Progenitor cell of endocrine pancreas (in vitro differentiated cells): ENCODE results near the gene SMPD4. TPM values are rescaled to one million over a fixed set of nuclear protein-coding genes. Genes with fewer than 3 reads are reported as not detected.
"Not testable (repeated sequence)": the region's sequence is repeated elsewhere in the genome, so short reads cannot be mapped to it uniquely, and the experiment has no call there.

Source experiments
- DNase-seq: peaks from one replicate; pipeline ENCODE4 v3.0.0; 2021; ENCODE audit warnings: low spot score; ENCODE audit not compliant: unreplicated experiment
- H3K27ac Mint-ChIP-seq: 2 replicates; pipeline ENCODE4 v1.8.0; 2021; ENCODE audit warnings: mild to moderate bottlenecking, moderate library complexity, mixed read lengths
- H3K27me3 Mint-ChIP-seq: 2 replicates; pipeline ENCODE4 v1.8.0; 2021; ENCODE audit warnings: mixed read lengths
- H3K36me3 Mint-ChIP-seq: 2 replicates; pipeline ENCODE4 v1.8.0; 2022; ENCODE audit warnings: mixed read lengths; ENCODE audit not compliant: insufficient read depth
- H3K4me1 Mint-ChIP-seq: 2 replicates; pipeline ENCODE4 v1.8.0; 2021; ENCODE audit warnings: low read depth, mixed read lengths
- H3K4me3 Mint-ChIP-seq: 2 replicates; pipeline ENCODE4 v1.8.0; 2021; ENCODE audit warnings: low read depth, mild to moderate bottlenecking, moderate library complexity, mixed read lengths
- H3K9me3 Mint-ChIP-seq: 2 replicates; pipeline ENCODE4 v1.8.0; 2021; ENCODE audit warnings: low read depth, mixed read lengths
- CTCF ChIP-seq: fragments of 200-600 bp; sonication (generic); IDR thresholded peaks from one replicate; pipeline ENCODE4 v1.5.0; 2021; ENCODE audit warnings: antibody characterized with exemption, mild to moderate bottlenecking; ENCODE audit not compliant: unreplicated experiment
- total RNA-seq: library from RNA; stranded (reverse); gene quantifications from 2 replicates; pipeline ENCODE4 v1.2.1, GENCODE V29; 2021

Gene SMPD4
- total RNA-seq, 1 donor from 2014 or later, result 93.8 TPM

DNA sequence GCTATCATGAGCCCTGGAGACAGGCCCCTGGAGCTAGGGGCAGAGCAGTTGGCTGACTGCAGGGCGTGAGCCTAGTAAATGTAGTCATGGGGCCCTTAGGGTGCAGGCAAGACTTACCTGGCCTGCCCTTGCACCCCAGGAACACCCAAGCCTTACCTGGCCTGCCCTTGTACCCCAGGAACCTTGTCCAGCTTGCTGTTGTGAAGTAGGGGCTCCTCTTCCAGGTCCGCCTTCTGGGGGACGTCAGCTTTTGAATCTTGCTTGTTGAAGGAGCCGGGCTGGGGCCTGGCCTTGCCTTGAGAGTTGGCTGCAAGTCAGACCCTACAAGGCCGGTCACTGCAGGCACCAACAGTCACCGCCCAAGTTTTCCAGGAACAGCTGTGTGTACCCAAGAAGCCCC, 40.4 kb downstream of the SMPD4 start:
- DNase-seq, H3K4me3 Mint-ChIP-seq, H3K27ac Mint-ChIP-seq, H3K36me3 Mint-ChIP-seq, H3K4me1 Mint-ChIP-seq, H3K27me3 Mint-ChIP-seq, H3K9me3 Mint-ChIP-seq: not testable (repeated sequence)

- DNase-seq, result peak; percentile 7
- H3K9me3 Mint-ChIP-seq, H3K27me3 Mint-ChIP-seq, H3K27ac Mint-ChIP-seq, H3K4me1 Mint-ChIP-seq, H3K4me3 Mint-ChIP-seq, H3K36me3 Mint-ChIP-seq: not testable (repeated sequence)
These were observed 40.9 kb downstream of the SMPD4 start for GRCh38 chr2:130140516-130140915.

DNA sequence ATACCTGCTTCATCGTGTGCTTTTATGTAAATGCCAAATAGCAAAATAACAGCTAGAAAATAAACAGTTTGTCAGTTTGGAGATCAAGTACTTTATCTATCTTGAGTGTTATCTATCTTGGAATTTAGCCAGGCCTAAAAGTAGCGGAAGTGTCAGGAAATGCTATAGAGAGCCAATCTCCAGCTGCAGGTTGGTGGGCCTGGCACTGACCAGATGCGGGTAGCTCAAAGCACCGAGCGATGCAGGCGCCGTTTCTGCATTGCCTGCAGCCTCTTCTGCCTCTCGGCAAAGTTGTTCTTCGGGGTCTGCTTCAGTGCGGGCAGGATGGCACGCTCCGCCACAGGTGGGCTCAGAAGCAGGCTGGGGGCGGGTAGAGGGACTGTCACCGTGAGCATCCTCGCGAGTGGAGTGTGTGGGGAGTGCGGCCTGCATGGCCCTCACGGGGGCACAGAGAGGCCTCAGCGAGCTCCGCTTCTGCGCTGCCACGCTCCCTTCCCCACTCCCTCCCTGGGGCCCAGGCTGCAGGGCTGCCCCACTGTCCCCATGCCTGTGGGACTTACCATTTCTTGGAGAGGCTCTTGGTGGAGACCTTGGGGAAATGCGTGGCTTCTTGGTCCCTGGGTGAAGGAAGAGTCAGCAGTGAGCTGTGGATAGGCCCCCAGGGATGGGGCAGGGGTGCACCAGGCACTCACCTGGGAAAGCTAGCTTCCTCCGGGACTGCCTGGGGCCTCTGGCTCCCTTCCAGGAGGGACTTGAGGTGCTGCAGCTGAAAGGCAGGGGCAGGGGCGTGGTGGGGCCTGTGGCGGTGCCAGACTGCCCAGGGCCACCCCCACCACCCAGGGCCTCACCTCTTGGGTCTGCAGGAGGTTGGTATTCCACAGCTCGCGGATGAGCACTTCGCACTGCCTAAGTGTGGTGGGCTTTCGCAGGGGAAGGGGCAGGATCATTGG, 41.8 kb downstream of the SMPD4 start:
- not testable (repeated sequence) for H3K27me3 Mint-ChIP-seq, H3K36me3 Mint-ChIP-seq, H3K27ac Mint-ChIP-seq, H3K9me3 Mint-ChIP-seq, H3K4me3 Mint-ChIP-seq, H3K4me1 Mint-ChIP-seq
- peak; percentile 4 for DNase-seq

DNA sequence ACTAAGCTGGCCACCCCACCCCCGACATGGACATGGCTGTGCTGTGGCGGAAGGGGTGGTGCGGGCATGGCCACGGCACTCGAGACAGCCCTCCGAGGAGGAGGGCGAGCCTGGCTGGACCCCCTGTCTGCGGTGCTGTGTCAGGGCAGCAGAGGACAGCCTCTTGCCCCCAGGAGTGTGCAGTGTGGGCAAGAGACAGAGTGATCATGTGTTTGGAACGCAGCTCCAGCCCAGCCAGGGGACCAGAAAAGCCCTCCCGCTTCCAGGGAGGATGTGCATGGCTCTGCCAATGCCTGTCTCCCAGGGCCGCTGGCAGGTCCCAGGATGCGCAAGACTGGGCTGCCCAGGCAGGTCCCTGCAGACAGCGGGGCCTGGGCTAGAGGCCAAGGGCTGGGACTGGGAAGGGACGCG, 42.6 kb downstream of the SMPD4 start:
- not testable (repeated sequence) for H3K9me3 Mint-ChIP-seq, H3K4me1 Mint-ChIP-seq, H3K4me3 Mint-ChIP-seq, H3K36me3 Mint-ChIP-seq, DNase-seq, H3K27me3 Mint-ChIP-seq, H3K27ac Mint-ChIP-seq

- not testable (repeated sequence) for H3K36me3 Mint-ChIP-seq, DNase-seq, H3K27ac Mint-ChIP-seq, H3K9me3 Mint-ChIP-seq, H3K27me3 Mint-ChIP-seq, H3K4me1 Mint-ChIP-seq, H3K4me3 Mint-ChIP-seq
These were observed 43.1 kb downstream of the SMPD4 start for GRCh38 chr2:130138326-130138725.

DNA sequence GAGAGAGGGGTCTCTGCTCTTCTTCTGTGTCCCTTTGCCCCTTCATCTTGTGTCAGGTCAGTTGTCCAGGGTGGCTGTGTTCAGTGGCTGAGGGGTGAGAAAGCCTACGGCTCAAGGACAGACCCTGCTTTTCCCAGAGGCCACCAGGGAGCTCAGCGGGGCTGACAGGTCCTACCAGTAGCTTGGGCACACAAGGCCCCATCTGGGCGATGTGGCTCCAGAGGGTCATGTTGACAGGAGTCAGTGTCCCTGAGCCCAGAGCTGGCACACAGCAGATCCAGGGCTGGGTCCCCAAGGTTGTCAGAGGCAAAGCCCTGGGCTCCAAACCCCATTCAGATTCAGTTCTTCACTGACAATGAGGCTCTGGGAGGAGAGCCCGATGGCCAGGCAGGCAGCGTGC, 44.3 kb downstream of the SMPD4 start:
- H3K27me3 Mint-ChIP-seq, H3K4me1 Mint-ChIP-seq, DNase-seq, H3K9me3 Mint-ChIP-seq, H3K27ac Mint-ChIP-seq, H3K4me3 Mint-ChIP-seq, H3K36me3 Mint-ChIP-seq: not testable (repeated sequence)

GRCh38 chr2:130136546-130136945, 44.9 kb downstream of the SMPD4 start:
- not testable (repeated sequence) for H3K36me3 Mint-ChIP-seq, H3K27me3 Mint-ChIP-seq, H3K9me3 Mint-ChIP-seq, H3K4me1 Mint-ChIP-seq, H3K27ac Mint-ChIP-seq, H3K4me3 Mint-ChIP-seq
- peak; percentile 6 for DNase-seq

- no peaks in the 10 kb centered on the region for H3K27me3 Mint-ChIP-seq
- no peaks in the 10 kb centered on the region for H3K4me1 Mint-ChIP-seq
- H3K27ac Mint-ChIP-seq, result no peak overlapping the region
- no peaks in the 10 kb centered on the region for H3K36me3 Mint-ChIP-seq
- no peaks in the 10 kb centered on the region for H3K9me3 Mint-ChIP-seq
- H3K4me3 Mint-ChIP-seq, result no peak overlapping the region
- TF ChIP-seq CTCF, result no peak
- DNase-seq, result peak; percentile 6
These were observed 45.5 kb downstream of the SMPD4 start for GRCh38 chr2:130135692-130136541.

DNA sequence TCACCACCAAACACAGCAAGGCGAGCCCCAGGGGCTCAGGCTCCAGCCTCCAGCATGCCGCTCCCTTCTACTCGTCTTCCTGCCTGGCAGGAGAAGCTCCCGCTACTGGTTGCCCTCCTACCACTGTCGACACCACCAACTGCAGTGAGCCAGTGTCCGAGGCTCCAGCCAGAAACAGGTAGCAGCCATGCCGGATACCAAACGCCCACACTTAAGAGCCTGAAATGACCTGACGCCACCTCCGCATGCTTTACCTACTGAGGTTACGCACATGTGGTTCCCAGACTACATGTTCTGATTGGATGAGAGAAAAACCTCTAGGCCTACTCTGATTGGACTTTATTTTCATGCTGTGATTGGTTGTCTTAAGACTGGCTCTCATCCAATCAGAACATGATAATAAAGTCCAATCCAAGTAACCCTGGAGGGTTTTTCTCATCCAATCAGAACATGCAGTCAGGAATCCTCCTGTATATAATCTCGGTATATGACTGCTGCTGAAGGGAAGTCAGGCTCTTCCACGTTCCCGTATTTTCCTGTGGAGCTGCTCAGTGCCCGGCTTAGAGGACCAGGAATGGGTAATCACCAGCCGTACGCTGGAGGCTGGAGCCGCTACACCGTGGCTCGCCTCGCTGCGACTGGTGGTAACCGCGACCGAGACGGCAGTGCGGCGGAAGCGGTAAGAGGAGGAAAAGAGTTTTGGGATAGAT, 52.1 kb downstream of the SMPD4 start, which contains the start of gene POTEF:
TSS of gene POTEF (minus strand) at position 103 of the 710 bp plus-strand sequence. CDS start 8,707 bp downstream, outside the sequence.
- H3K4me1 Mint-ChIP-seq, H3K27me3 Mint-ChIP-seq, H3K36me3 Mint-ChIP-seq, DNase-seq, H3K9me3 Mint-ChIP-seq: not testable (repeated sequence)
- Mint-ChIP-seq H3K4me3 (peak within 1 kb of the TSS; percentile 98), H3K27ac (peak within 1 kb of the TSS; percentile 98)

DNA sequence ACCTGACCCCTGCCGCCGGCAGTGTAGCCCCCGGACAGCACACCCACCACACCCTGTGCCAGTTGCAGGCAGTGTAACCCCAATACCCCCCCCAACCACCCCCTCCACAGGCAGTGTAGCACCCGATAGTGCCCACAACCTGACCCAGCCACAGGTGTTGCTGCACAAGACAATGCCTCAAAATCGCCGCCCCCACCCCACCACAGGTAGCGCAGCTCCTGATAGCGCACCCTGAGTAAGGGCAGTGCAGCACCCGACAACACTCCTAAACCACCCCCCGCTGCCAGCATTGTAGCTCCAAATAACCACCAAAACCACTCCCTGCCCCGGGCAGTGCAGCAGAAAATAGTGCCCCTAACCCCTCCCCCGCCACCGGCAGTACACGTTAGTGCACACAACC, 52.9 kb downstream of the SMPD4 start:
- H3K9me3 Mint-ChIP-seq, H3K27ac Mint-ChIP-seq, DNase-seq, H3K36me3 Mint-ChIP-seq, H3K4me1 Mint-ChIP-seq, H3K27me3 Mint-ChIP-seq: not testable (repeated sequence)
- peak overlapping the region; percentile 98 for H3K4me3 Mint-ChIP-seq
